HEK293 (cell line): ENCODE data around the gene CNDP2.

Source experiments
- CTCF ChIA-PET: fragments of 350-600 bp; formaldehyde crosslinking; extraction: SDS; loops from one replicate; lab custom pipeline; 2021; ENCODE audit warnings: antibody characterized with exemption; lab: Yijun Ruan, JAX
- POLR2A ChIA-PET: fragments of 300-600 bp; formaldehyde crosslinking; extraction: SDS; loops from one replicate; lab custom pipeline; 2020; ENCODE audit warnings: antibody characterized with exemption, inconsistent platforms; lab: Yijun Ruan, JAX
- H3K27ac ChIP-seq: fragments of 200-500 bp; sonication (Bioruptor generic); 2 replicates; pipeline ENCODE4 v1.5.1; 2014; ENCODE audit warnings: low read depth, low read length, control low read depth, inconsistent platforms; ENCODE audit errors: extremely low read depth
- H3K36me3 ChIP-seq, 2 experiments: fragments of 200-500 bp in 1 of 2; sonication (Bioruptor generic) in 1 of 2; 1 replicate in 1 of 2; 2 replicates in 1 of 2; pipeline ENCODE4 v1.5.1; 2014 to 2017; ENCODE audit warnings: inconsistent platforms in 2 of 2, low read length in 2 of 2; ENCODE audit not compliant: control insufficient read depth in 2 of 2, insufficient read depth in 1 of 2
- H3K4me1 ChIP-seq: fragments of 200-500 bp; sonication (Bioruptor generic); 2 replicates; pipeline ENCODE4 v1.5.1; 2014; ENCODE audit warnings: mild to moderate bottlenecking, low read length, inconsistent platforms; ENCODE audit not compliant: control insufficient read depth, insufficient read depth
- H3K4me3 ChIP-seq: 2 replicates; pipeline ENCODE4 v1.5.1; 2011; ENCODE audit warnings: low read depth, mild to moderate bottlenecking, control low read depth, low read length, moderate library complexity
- H3K9me3 ChIP-seq: fragments of 200-500 bp; sonication (Bioruptor generic); 2 replicates; pipeline ENCODE4 v1.5.1; 2014; ENCODE audit warnings: low read depth, low read length, inconsistent platforms; ENCODE audit not compliant: control insufficient read depth, insufficient read depth
- INSM2 ChIP-seq: fragments of 450-650 bp; formaldehyde crosslinking; IDR thresholded peaks from 2 replicates; pipeline ENCODE4 v1.5.1; 2016; ENCODE audit warnings: missing biosample characterization, missing genetic modification characterization
- KLF10 ChIP-seq: fragments of 450-650 bp; IDR thresholded peaks from 2 replicates; pipeline ENCODE4 v1.5.1; 2018; ENCODE audit warnings: missing biosample characterization, mild to moderate bottlenecking, missing genetic modification characterization
- RBAK ChIP-seq: fragments of 450-650 bp; formaldehyde crosslinking; IDR thresholded peaks from 2 replicates; pipeline ENCODE4 v1.5.1; 2016; ENCODE audit warnings: missing biosample characterization, missing genetic modification characterization
- SP7 ChIP-seq: fragments of 450-650 bp; formaldehyde crosslinking; IDR thresholded peaks from 2 replicates; pipeline ENCODE4 v1.5.1; 2016; ENCODE audit warnings: missing biosample characterization, missing genetic modification characterization
- TCF7L2 ChIP-seq: IDR thresholded peaks from 2 replicates; pipeline ENCODE4 v1.6.1; 2011; ENCODE audit warnings: low read depth, mild to moderate bottlenecking, inconsistent platforms, low read length, moderate library complexity, borderline replicate concordance
- TRIM28 ChIP-seq: IDR thresholded peaks from 2 replicates; pipeline ENCODE4 v1.6.1; 2011; ENCODE audit warnings: low read length, control low read depth, borderline replicate concordance
- ZBTB6 ChIP-seq: fragments of 450-650 bp; formaldehyde crosslinking; IDR thresholded peaks from 2 replicates; pipeline ENCODE4 v1.5.1; 2017; ENCODE audit warnings: missing biosample characterization, missing genetic modification characterization
- ZFP41 ChIP-seq: fragments of 450-650 bp; formaldehyde crosslinking; IDR thresholded peaks from 2 replicates; pipeline ENCODE4 v1.5.1; 2016; ENCODE audit warnings: missing biosample characterization, missing genetic modification characterization, borderline replicate concordance
- ZNF10 ChIP-seq: fragments of 450-650 bp; formaldehyde crosslinking; IDR thresholded peaks from 2 replicates; pipeline ENCODE4 v1.5.1; 2017; ENCODE audit warnings: missing biosample characterization, missing genetic modification characterization
- ZNF366 ChIP-seq: fragments of 450-650 bp; formaldehyde crosslinking; conservative IDR thresholded peaks from 2 replicates; pipeline ENCODE4 v1.5.1; 2016; ENCODE audit warnings: missing biosample characterization, missing genetic modification characterization
- ZNF660 ChIP-seq: fragments of 450-650 bp; IDR thresholded peaks from 2 replicates; pipeline ENCODE4 v1.5.1; 2018; ENCODE audit warnings: missing biosample characterization, mild to moderate bottlenecking, missing genetic modification characterization
- ZNF664 ChIP-seq: fragments of 450-650 bp; formaldehyde crosslinking; IDR thresholded peaks from 2 replicates; pipeline ENCODE4 v1.5.1; 2016; ENCODE audit warnings: missing biosample characterization, missing genetic modification characterization
- ZNF692 ChIP-seq: fragments of 450-650 bp; formaldehyde crosslinking; IDR thresholded peaks from 2 replicates; pipeline ENCODE4 v1.5.1; 2016; ENCODE audit warnings: missing biosample characterization, missing genetic modification characterization
- ZNF704 ChIP-seq: fragments of 450-650 bp; formaldehyde crosslinking; IDR thresholded peaks from 2 replicates; pipeline ENCODE4 v1.5.1; 2016; ENCODE audit warnings: missing biosample characterization, missing genetic modification characterization
- ZNF792 ChIP-seq: fragments of 450-650 bp; formaldehyde crosslinking; IDR thresholded peaks from 2 replicates; pipeline ENCODE4 v1.5.1; 2016; ENCODE audit warnings: missing biosample characterization, missing genetic modification characterization
- ZSCAN5A ChIP-seq: fragments of 450-650 bp; formaldehyde crosslinking; IDR thresholded peaks from 2 replicates; pipeline ENCODE4 v1.5.1; 2016; ENCODE audit warnings: missing biosample characterization, missing genetic modification characterization
- TF ChIP-seq, protein P1 (sequence below): fragments of 450-650 bp; formaldehyde crosslinking; IDR thresholded peaks from 2 replicates; pipeline ENCODE4 v1.5.1; 2016; ENCODE audit warnings: missing biosample characterization, missing genetic modification characterization
- TF ChIP-seq, protein P2 (sequence below): fragments of 450-650 bp; formaldehyde crosslinking; IDR thresholded peaks from 2 replicates; pipeline ENCODE4 v1.5.1; 2016; ENCODE audit warnings: missing biosample characterization, missing genetic modification characterization

Gene CNDP2

DNA sequence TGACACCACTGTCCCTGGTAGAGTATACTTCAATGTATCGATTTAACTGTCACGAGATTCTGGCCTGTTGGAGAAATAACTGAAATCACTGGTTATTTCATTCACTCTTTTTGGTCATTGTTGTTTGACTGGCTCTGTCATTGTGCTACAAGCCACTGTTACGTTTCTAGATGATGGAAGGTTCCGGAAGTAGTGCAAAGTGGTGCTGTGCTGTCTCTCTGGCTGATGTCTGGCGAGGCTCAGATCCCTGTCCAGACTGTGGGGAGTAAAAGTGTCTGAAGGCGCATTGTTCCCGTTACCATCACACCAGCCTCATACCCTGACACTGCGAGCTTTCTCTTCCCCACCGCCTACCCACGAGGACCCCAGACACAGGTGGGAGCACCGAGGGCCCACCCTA is 49.8 kb downstream of the CNDP2 start:
- Histone ChIP-seq H3K4me3 (no peak overlapping the region), H3K27ac (no peak overlapping the region), H3K36me3 (no peaks in the 10 kb centered on the region), H3K9me3 (no peaks in the 10 kb centered on the region), H3K4me1 (no peaks in the 10 kb centered on the region)
- ChIA-PET CTCF (interaction anchor here (1.1 kb wide), 1 partner anchor 193 kb away, joined by 8 read pairs; no protein-coding TSS in a partner anchor), POLR2A (no interaction called here)
- TF ChIP-seq ZFP41 (tag by site-specific recombination) (no peak), INSM2 (tag by site-specific recombination) (no peak), ZNF10 (tag by site-specific recombination) (no peak), ZNF692 (no peak)

DNA sequence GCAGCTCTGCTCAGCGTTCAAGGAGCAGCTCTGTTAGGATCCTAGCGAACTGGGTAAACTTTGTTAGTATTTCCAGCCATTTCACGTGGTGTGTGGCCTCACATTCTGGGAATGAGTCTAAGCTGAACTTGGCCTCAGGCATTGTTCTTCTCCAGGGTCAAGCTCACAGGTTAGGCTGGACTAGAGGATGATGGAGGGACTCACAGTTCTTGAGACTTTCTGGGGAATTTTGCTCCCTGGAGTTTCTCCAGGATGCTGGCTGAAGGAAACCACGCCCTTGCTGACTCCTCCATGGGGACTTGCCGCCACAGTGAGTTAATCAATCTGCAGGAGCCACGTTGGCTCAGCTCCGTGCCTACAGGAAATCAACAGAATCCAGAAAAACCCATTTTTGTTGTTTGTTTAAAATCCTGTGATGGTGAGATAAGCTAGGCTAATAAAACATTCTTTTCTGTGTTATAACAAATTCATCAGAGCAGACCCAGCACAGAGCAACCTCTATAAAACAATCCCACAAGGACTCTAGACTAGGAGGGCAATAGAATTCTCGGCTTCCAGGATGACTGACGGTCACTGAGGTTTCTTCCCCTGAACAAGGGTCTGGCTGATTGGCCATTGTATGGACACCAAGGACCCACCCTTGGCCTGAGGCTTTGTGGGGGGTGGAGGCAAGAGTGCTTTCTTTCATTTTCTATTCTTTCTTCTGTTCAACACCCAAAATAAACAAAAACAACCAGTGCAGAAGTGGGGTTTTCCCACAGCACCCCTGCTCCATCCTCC is 50.8 kb downstream of the CNDP2 start:
- Histone ChIP-seq H3K27ac (no peak overlapping the region), H3K9me3 (no peaks in the 10 kb centered on the region)
- TF ChIP-seq ZNF792 (tag by site-specific recombination) (no peak), ZNF704 (tag by site-specific recombination) (no peak), ZNF660 (tag by site-specific recombination) (no peak), SP7 (tag by site-specific recombination) (no peak), ZBTB6 (no peak), ZNF366 (tag by site-specific recombination) (no peak), KLF10 (no peak), ZNF664 (tag by site-specific recombination) (no peak), TRIM28 (no peak), RBAK (tag by site-specific recombination) (no peak), ZSCAN5A (tag by site-specific recombination) (no peak), TCF7L2 (no peak)
- TF ChIP-seq, protein P1, sequence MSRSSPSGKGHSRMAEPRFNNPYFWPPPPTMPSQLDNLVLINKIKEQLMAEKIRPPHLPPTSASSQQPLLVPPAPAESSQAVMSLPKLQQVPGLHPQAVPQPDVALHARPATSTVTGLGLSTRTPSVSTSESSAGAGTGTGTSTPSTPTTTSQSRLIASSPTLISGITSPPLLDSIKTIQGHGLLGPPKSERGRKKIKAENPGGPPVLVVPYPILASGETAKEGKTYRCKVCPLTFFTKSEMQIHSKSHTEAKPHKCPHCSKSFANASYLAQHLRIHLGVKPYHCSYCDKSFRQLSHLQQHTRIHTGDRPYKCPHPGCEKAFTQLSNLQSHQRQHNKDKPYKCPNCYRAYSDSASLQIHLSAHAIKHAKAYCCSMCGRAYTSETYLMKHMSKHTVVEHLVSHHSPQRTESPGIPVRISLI: no peak
- TF ChIP-seq, protein P2, sequence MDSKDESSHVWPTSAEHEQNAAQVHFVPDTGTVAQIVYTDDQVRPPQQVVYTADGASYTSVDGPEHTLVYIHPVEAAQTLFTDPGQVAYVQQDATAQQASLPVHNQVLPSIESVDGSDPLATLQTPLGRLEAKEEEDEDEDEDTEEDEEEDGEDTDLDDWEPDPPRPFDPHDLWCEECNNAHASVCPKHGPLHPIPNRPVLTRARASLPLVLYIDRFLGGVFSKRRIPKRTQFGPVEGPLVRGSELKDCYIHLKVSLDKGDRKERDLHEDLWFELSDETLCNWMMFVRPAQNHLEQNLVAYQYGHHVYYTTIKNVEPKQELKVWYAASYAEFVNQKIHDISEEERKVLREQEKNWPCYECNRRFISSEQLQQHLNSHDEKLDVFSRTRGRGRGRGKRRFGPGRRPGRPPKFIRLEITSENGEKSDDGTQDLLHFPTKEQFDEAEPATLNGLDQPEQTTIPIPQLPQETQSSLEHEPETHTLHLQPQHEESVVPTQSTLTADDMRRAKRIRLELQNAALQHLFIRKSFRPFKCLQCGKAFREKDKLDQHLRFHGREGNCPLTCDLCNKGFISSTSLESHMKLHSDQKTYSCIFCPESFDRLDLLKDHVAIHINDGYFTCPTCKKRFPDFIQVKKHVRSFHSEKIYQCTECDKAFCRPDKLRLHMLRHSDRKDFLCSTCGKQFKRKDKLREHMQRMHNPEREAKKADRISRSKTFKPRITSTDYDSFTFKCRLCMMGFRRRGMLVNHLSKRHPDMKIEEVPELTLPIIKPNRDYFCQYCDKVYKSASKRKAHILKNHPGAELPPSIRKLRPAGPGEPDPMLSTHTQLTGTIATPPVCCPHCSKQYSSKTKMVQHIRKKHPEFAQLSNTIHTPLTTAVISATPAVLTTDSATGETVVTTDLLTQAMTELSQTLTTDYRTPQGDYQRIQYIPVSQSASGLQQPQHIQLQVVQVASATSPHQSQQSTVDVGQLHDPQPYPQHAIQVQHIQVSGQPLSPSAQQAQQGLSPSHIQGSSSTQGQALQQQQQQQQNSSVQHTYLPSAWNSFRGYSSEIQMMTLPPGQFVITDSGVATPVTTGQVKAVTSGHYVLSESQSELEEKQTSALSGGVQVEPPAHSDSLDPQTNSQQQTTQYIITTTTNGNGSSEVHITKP (tag by site-specific recombination): no peak
- TF ChIP-seq, all 188 proteins: peak for 0
- no peak overlapping the region for H3K4me3 ChIP-seq
- POLR2A ChIA-PET: no interaction called here
- H3K4me1 ChIP-seq: no peaks in the 10 kb centered on the region
- no peaks in the 10 kb centered on the region for H3K36me3 ChIP-seq
- CTCF ChIA-PET: interaction anchor here (0.6 to 1.1 kb wide), 2 partner anchors 194 to 337 kb away, joined by 4 to 8 read pairs; no protein-coding TSS in a partner anchor
